Naive thymus-derived CD4-positive, alpha-beta T cell (primary cell): ENCODE results near the gene ASAH2. TPM values are rescaled to one million over a fixed set of nuclear protein-coding genes. Genes with fewer than 3 reads are reported as not detected.
"Not testable (repeated sequence)": the region's sequence is repeated elsewhere in the genome, so short reads cannot be mapped to it uniquely, and the experiment has no call there.

ENCODE experiments used
- ATAC-seq: fragments of 150-1000 bp; cut with Tn5 transposase; 2 replicates; pipeline ENCODE4 v1.10.0; 2021; ENCODE audit warnings: mild to moderate bottlenecking, moderate library complexity
- CTCF ChIA-PET: fragments of 350-600 bp; sonication (Branson Sonifier 250); formaldehyde crosslinking; loops from one replicate; lab custom pipeline; 2021; ENCODE audit warnings: antibody characterized with exemption; lab: Charles Lee
- POLR2A ChIA-PET: fragments of 350-600 bp; sonication (Branson Sonifier 250); formaldehyde crosslinking; loops from one replicate; lab custom pipeline; 2021; ENCODE audit warnings: antibody characterized with exemption, inconsistent platforms; lab: Charles Lee
- DNase-seq, 9 donors: peaks; one replicate each; pipeline versions ENCODE4 v3.0.0 to v3.0.0-alpha.2; 2020 to 2022; ENCODE audit warnings: mixed read lengths in 1 of 9
- H3K27ac ChIP-seq: one replicate; pipeline ENCODE4 v1.7.0; 2013; ENCODE audit warnings: mild to moderate bottlenecking, low read depth, low read length, moderate library complexity
- H3K27me3 ChIP-seq, 2 donors: one replicate each; pipeline ENCODE4 v1.7.0; 2013; ENCODE audit warnings: low read length in 2 of 2, mild to moderate bottlenecking in 2 of 2, moderate library complexity in 2 of 2; ENCODE audit not compliant: control insufficient read depth in 2 of 2, insufficient read depth in 2 of 2
- H3K36me3 ChIP-seq, 3 experiments: 1 replicate in 2 of 3; 2 replicates in 1 of 3; pipeline ENCODE4 v1.7.0; 2013; ENCODE audit warnings: low read length in 3 of 3, mild to moderate bottlenecking in 3 of 3, moderate library complexity in 1 of 3; ENCODE audit not compliant: insufficient read depth in 3 of 3, control insufficient read depth in 2 of 3
- H3K4me1 ChIP-seq, 2 donors: one replicate each; pipeline ENCODE4 v1.7.0; 2013; ENCODE audit warnings: low read length in 2 of 2, mild to moderate bottlenecking in 2 of 2, moderate library complexity in 1 of 2; ENCODE audit not compliant: control insufficient read depth in 2 of 2, insufficient read depth in 2 of 2
- H3K4me3 ChIP-seq: 2 replicates; pipeline ENCODE4 v1.7.0; 2013; ENCODE audit warnings: mild to moderate bottlenecking, low read length
- H3K9me3 ChIP-seq, 3 experiments: 1 replicate in 2 of 3; 2 replicates in 1 of 3; pipeline ENCODE4 v1.7.0; 2013; ENCODE audit warnings: low read length in 3 of 3; ENCODE audit not compliant: control insufficient read depth in 2 of 3
- H3K27ac Mint-ChIP-seq, 9 donors: one replicate each; pipeline ENCODE4 v1.8.0; 2020 to 2022; ENCODE audit warnings: mixed read lengths in 9 of 9, mild to moderate bottlenecking in 8 of 9, moderate library complexity in 5 of 9, inconsistent platforms in 2 of 9
- H3K27me3 Mint-ChIP-seq, 5 donors: one replicate each; pipeline ENCODE4 v1.8.0; 2021 to 2022; ENCODE audit warnings: mixed read lengths in 5 of 5, mild to moderate bottlenecking in 1 of 5
- H3K36me3 Mint-ChIP-seq, 5 donors: one replicate each; pipeline ENCODE4 v1.8.0; 2020 to 2022; ENCODE audit warnings: mixed read lengths in 5 of 5, mild to moderate bottlenecking in 3 of 5, inconsistent platforms in 1 of 5
- H3K4me1 Mint-ChIP-seq, 7 donors: one replicate each; pipeline ENCODE4 v1.8.0; 2020 to 2022; ENCODE audit warnings: mixed read lengths in 7 of 7, mild to moderate bottlenecking in 3 of 7, inconsistent platforms in 1 of 7
- H3K4me3 Mint-ChIP-seq, 10 donors: one replicate each; pipeline ENCODE4 v1.8.0; 2020 to 2022; ENCODE audit warnings: mild to moderate bottlenecking in 10 of 10, mixed read lengths in 10 of 10, moderate library complexity in 6 of 10, inconsistent platforms in 2 of 10
- H3K9me3 Mint-ChIP-seq, 11 donors: one replicate each; pipeline ENCODE4 v1.8.0; 2020 to 2022; ENCODE audit warnings: mixed read lengths in 11 of 11, mild to moderate bottlenecking in 4 of 11, inconsistent platforms in 1 of 11, moderate library complexity in 1 of 11
- intact Hi-C, 2 donors: fragments of 100-400 bp; cut with micrococcal nuclease; formaldehyde crosslinking; loops; one replicate each; pipeline ENCODE4 v1.15.1; 2023
- polyA plus RNA-seq, 2 donors: library from polyadenylated mRNA; unstranded; fragments of 300-500 nt; fragmentation: Illumina TruSeq; gene quantifications; one replicate each; pipeline ENCODE4 v1.2.3, GENCODE V29; 2021
- total RNA-seq, 6 experiments: library from RNA in 5 of 6; stranded (reverse) in 5 of 6; gene quantifications; 1 replicate in 5 of 6; 2 replicates in 1 of 6; pipeline ENCODE4 v1.2.3 and lab custom pipeline; 2021 to 2026

ASAH2 gene
- total and polyA plus RNA-seq, 7 experiments from 2014 or later: 0.43 to 5.4 (median 1.7) TPM

DNA sequence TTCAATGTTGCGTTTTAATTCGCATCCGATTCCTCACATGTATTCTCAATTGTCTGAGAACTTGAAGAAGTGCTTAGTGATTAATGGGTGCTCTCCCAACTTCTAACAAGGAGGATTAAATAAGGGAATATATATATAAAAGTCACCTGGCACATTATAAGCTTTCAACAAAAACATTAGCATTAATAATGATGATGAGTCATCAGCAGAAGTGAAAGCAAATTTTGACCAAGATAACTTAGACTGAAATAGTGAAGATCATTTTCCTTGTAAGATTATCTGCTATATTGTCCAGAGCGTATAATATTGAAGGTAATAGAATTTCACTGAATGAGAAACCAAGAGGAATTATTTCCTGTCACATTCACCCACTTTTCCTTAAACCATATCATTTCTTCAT, 8.5 kb downstream of the ASAH2 start:
- POLR2A ChIA-PET: no interaction called here
- H3K9me3 ChIP-seq: no peaks in the 10 kb centered on the region
- peaks cover 24 to 47% (median 33%) of the 10 kb centered on the region in 5 donors for H3K27me3 Mint-ChIP-seq
- H3K4me1 ChIP-seq: no peaks in the 10 kb centered on the region
- no peaks in the 10 kb centered on the region for H3K36me3 ChIP-seq
- intact Hi-C loops: no loop called here
- H3K36me3 Mint-ChIP-seq: no peaks in the 10 kb centered on the region
- no peak overlapping the region for H3K27ac Mint-ChIP-seq
- ATAC-seq (no peak), DNase-seq (no peak)
- H3K9me3 Mint-ChIP-seq: peaks cover 0 to 5% (median 0%) of the 10 kb centered on the region in 11 donors
- H3K27me3 ChIP-seq: peaks cover 0 to 2% of the 10 kb centered on the region in 2 donors
- no peak overlapping the region for H3K27ac ChIP-seq
- CTCF ChIA-PET: no interaction called here
- no peak overlapping the region for H3K4me3 Mint-ChIP-seq
- no peaks in the 10 kb centered on the region for H3K4me1 Mint-ChIP-seq
- no peak overlapping the region for H3K4me3 ChIP-seq

GRCh38 chr10:50241478-50241877, 9.8 kb downstream of the ASAH2 start:
- intact Hi-C loops, CTCF ChIA-PET, H3K27me3 ChIP-seq, H3K27ac Mint-ChIP-seq, POLR2A ChIA-PET, H3K4me1 Mint-ChIP-seq, H3K9me3 Mint-ChIP-seq, H3K36me3 Mint-ChIP-seq, H3K4me3 ChIP-seq, H3K4me1 ChIP-seq, H3K27ac ChIP-seq, H3K9me3 ChIP-seq, DNase-seq, H3K4me3 Mint-ChIP-seq, ATAC-seq, H3K36me3 ChIP-seq: not testable (repeated sequence)
- peaks cover 24 to 43% (median 34%) of the 10 kb centered on the region in 5 donors for H3K27me3 Mint-ChIP-seq

DNA sequence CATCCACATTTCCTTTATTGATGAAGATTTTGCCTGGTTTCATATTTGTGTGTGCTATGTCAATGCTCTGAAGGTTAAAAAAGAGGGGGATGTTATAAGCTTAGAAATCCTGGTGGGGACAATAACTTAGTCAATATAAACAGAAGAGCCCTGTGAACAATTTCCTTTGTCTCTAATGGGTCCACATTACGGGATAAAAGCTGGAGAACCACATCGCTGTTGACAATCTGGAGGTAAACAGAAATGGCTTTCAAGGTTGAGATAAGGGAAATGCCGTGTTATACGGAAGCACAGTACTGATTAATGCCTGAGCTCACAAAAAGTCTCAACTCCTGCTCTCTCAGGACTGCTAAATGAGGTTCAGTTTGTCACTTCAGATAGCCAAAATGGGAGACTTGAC, 16.8 kb downstream of the ASAH2 start:
- H3K36me3 Mint-ChIP-seq: no peaks in the 10 kb centered on the region
- POLR2A ChIA-PET: no interaction called here

DNA sequence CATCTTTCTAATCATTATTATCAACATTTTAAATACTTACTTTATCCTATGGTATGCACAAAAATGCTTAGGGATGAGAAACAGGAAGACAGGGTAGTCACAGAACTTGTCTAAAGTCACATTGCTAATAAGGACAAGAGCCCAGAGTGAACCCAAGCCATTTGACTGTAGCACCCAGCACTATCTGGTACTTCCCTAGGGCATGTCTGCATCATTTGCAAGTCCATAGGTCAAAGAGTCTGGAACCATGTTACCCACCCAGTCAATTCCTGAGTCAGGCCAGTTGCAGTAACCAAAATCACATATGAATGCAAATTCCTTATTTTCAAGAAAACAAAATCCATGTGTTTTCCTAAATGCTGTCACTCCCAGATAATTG, 19.1 kb downstream of the ASAH2 start:
- Mint-ChIP-seq H3K27me3 (peaks cover 23 to 68% (median 30%) of the 10 kb centered on the region in 5 donors), H3K4me1 (no peaks in the 10 kb centered on the region), H3K36me3 (no peaks in the 10 kb centered on the region), H3K9me3 (no peaks in the 10 kb centered on the region), H3K4me3 (no peak overlapping the region), H3K27ac (no peak overlapping the region)
- DNase-seq (no peak), ATAC-seq (no peak)
- Histone ChIP-seq H3K36me3 (no peaks in the 10 kb centered on the region), H3K27ac (no peak overlapping the region), H3K9me3 (no peaks in the 10 kb centered on the region), H3K4me3 (no peak overlapping the region), H3K27me3 (no peaks in the 10 kb centered on the region), H3K4me1 (no peaks in the 10 kb centered on the region)
- ChIA-PET POLR2A (no interaction called here), CTCF (no interaction called here)
- intact Hi-C loops: no loop called here

More for the DNA sequence above, 16.8 kb downstream of the ASAH2 start:
- H3K27ac Mint-ChIP-seq: no peak overlapping the region
- H3K9me3 Mint-ChIP-seq: no peaks in the 10 kb centered on the region
- Histone ChIP-seq H3K4me3 (no peak overlapping the region), H3K36me3 (no peaks in the 10 kb centered on the region), H3K27ac (no peak overlapping the region), H3K9me3 (no peaks in the 10 kb centered on the region), H3K4me1 (no peaks in the 10 kb centered on the region), H3K27me3 (peaks cover 0 to 3% of the 10 kb centered on the region in 2 donors)
- intact Hi-C loops: no loop called here
- H3K27me3 Mint-ChIP-seq: peaks cover 31 to 61% (median 37%) of the 10 kb centered on the region in 5 donors
- no peaks in the 10 kb centered on the region for H3K4me1 Mint-ChIP-seq
- H3K4me3 Mint-ChIP-seq: no peak overlapping the region
- CTCF ChIA-PET: no interaction called here
- no peak for ATAC-seq
- no peak for DNase-seq

GRCh38 chr10:50231515-50232260, 19.6 kb downstream of the ASAH2 start:
- no peaks in the 10 kb centered on the region for H3K27me3 ChIP-seq
- H3K27ac Mint-ChIP-seq: no peak overlapping the region
- no peaks in the 10 kb centered on the region for H3K36me3 ChIP-seq
- intact Hi-C loops: no loop called here
- no peaks in the 10 kb centered on the region for H3K9me3 ChIP-seq
- CTCF ChIA-PET: no interaction called here
- no peak for ATAC-seq
- no peaks in the 10 kb centered on the region for H3K9me3 Mint-ChIP-seq
- no peak overlapping the region for H3K4me3 ChIP-seq
- DNase-seq: no peak
- H3K36me3 Mint-ChIP-seq: no peaks in the 10 kb centered on the region
- no peak overlapping the region for H3K4me3 Mint-ChIP-seq
- H3K4me1 Mint-ChIP-seq: no peaks in the 10 kb centered on the region
- peaks cover 28 to 69% (median 30%) of the 10 kb centered on the region in 5 donors for H3K27me3 Mint-ChIP-seq
- POLR2A ChIA-PET: no interaction called here
- no peak overlapping the region for H3K27ac ChIP-seq
- H3K4me1 ChIP-seq: no peaks in the 10 kb centered on the region

- H3K36me3 Mint-ChIP-seq: no peaks in the 10 kb centered on the region
- H3K9me3 Mint-ChIP-seq: no peaks in the 10 kb centered on the region
- H3K4me1 Mint-ChIP-seq: peaks cover 0 to 2% (median 0%) of the 10 kb centered on the region in 7 donors
- ChIA-PET CTCF (no interaction called here), POLR2A (interaction anchor here (0.7 kb wide), 1 partner anchor 32 kb away, joined by 4 read pairs; no protein-coding TSS in a partner anchor)
- H3K9me3 ChIP-seq: no peaks in the 10 kb centered on the region
- no peaks in the 10 kb centered on the region for H3K27me3 ChIP-seq
- no peaks in the 10 kb centered on the region for H3K4me1 ChIP-seq
- no peaks in the 10 kb centered on the region for H3K36me3 ChIP-seq
- no peak overlapping the region for H3K27ac ChIP-seq
- H3K27me3 Mint-ChIP-seq: peaks cover 19 to 57% (median 23%) of the 10 kb centered on the region in 5 donors
- ATAC-seq (no peak), DNase-seq (no peak)
- H3K4me3 Mint-ChIP-seq: no peak overlapping the region
- no peak overlapping the region for H3K4me3 ChIP-seq
- intact Hi-C loops: no loop called here
- H3K27ac Mint-ChIP-seq: no peak overlapping the region
Measured at GRCh38 chr10:50229460-50229859, 21.9 kb downstream of the ASAH2 start.

- H3K27ac ChIP-seq: no peak overlapping the region
- no peaks in the 10 kb centered on the region for H3K36me3 ChIP-seq
- no peak overlapping the region for H3K27ac Mint-ChIP-seq
- ChIA-PET CTCF (no interaction called here), POLR2A (interaction anchor here (0.7 kb wide), 1 partner anchor 33 kb away, joined by 4 read pairs; no protein-coding TSS in a partner anchor)
- H3K9me3 Mint-ChIP-seq: no peaks in the 10 kb centered on the region
- no peaks in the 10 kb centered on the region for H3K36me3 Mint-ChIP-seq
- H3K27me3 Mint-ChIP-seq: peaks cover 16 to 51% (median 19%) of the 10 kb centered on the region in 5 donors
- no peaks in the 10 kb centered on the region for H3K9me3 ChIP-seq
- DNase-seq: no peak
- ATAC-seq: no peak
- H3K4me3 Mint-ChIP-seq: no peak overlapping the region
- intact Hi-C loops: no loop called here
- peaks cover 0 to 3% (median 0%) of the 10 kb centered on the region in 7 donors for H3K4me1 Mint-ChIP-seq
- no peaks in the 10 kb centered on the region for H3K4me1 ChIP-seq
- H3K4me3 ChIP-seq: no peak overlapping the region
- H3K27me3 ChIP-seq: no peaks in the 10 kb centered on the region
Measured at GRCh38 chr10:50228672-50229071, 22.6 kb downstream of the ASAH2 start.
